Skeletal muscle cell (primary cell): Measurements from ENCODE around the gene ZNF784.
"Not testable (repeated sequence)": the region's sequence is repeated elsewhere in the genome, so short reads cannot be mapped to it uniquely, and the experiment has no call there.

ENCODE experiments used
- DNase-seq: peaks from one replicate; pipeline ENCODE4 v3.0.0-alpha.2; 2010; ENCODE audit warnings: low read depth
- H3K4me3 ChIP-seq: 2 replicates; pipeline ENCODE4 v1.5.1; 2011; ENCODE audit warnings: low read depth, mild to moderate bottlenecking, control low read depth, low read length, moderate library complexity

ZNF784 gene

GRCh38 chr19:55573929-55574328, 50.4 kb downstream of the ZNF784 start:
- DNase-seq, H3K4me3 ChIP-seq: not testable (repeated sequence)
